SK-N-MC (cell line): Measurements from ENCODE around the gene DOCK4.

ENCODE experiments used
- EZH2 ChIP-seq: fragments of 200-600 bp; sonication (generic); IDR thresholded peaks from one replicate; pipeline ENCODE4 v1.6.1; 2017; ENCODE audit warnings: antibody characterized with exemption
- FOXP2 ChIP-seq: optimal IDR thresholded peaks from 2 replicates; pipeline ENCODE3; 2011; ENCODE audit warnings: mild to moderate bottlenecking, moderate library complexity; ENCODE audit not compliant: insufficient read depth; ENCODE audit errors: extremely low read length, control extremely low read depth
- POLR2AphosphoS5 ChIP-seq: IDR thresholded peaks from 2 replicates; pipeline ENCODE4 v1.6.1; 2012; ENCODE audit warnings: mild to moderate bottlenecking, low read depth, low read length, borderline replicate concordance

GRCh38 chr7:112067200-112067599 lies 139.0 kb downstream of the DOCK4 start:
- no peak for TF ChIP-seq POLR2AphosphoS5
- TF ChIP-seq EZH2, result no peak
- no peak for TF ChIP-seq FOXP2
